GM19438 (cell line): Measurements from ENCODE around the gene OPRL1.

Experiments used
- ATAC-seq: cut with Tn5 transposase; IDR thresholded peaks from one replicate; pipeline ENCODE4 v1.9.1; 2021; ENCODE audit warnings: low read depth; ENCODE audit not compliant: unreplicated experiment

Gene OPRL1

DNA sequence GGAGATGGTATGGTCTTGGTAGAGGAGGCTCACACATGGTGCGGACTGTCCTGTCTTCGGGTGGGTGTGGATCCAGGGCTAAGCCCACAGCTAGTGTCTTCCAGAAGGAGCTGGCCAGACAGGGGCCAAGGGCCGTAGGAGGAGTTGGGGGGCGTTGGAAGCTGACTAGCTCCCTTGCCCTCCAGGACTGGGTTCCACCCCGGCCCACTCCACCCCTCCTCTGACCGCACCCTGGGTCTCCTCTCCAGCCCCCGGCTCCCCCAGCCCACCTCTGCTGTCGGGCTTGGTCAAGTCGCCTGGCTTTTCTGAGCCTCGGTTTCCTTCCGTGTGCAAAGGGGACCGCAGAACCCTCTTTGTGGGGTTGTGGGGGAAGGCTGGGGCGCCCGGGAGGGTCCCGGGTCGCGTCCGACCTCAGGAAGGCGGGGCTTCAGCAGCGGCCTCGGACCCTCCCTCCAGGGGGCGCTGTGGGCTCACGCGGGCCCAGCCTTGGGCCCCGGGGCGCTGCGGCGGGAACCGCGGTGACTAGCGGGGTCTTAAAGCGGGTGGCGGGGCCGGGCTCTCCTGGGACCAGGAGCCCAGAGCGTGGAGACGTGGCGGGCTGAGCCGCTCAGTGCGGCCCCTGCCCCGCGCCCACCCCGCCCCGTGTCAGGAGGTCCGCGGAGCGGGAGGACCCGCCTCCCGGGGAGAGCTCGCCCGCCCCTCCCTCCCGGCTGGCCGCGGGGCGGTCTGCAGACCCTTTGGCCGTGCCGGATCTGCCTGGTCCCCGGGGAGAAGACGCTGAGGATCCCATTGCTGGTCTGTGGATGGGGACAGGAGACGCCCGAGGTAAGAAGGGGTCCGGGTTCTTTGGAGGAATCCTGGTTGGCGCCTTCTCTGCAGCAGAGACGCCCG, 22.1 kb downstream of the OPRL1 start:
- no peak for ATAC-seq

DNA sequence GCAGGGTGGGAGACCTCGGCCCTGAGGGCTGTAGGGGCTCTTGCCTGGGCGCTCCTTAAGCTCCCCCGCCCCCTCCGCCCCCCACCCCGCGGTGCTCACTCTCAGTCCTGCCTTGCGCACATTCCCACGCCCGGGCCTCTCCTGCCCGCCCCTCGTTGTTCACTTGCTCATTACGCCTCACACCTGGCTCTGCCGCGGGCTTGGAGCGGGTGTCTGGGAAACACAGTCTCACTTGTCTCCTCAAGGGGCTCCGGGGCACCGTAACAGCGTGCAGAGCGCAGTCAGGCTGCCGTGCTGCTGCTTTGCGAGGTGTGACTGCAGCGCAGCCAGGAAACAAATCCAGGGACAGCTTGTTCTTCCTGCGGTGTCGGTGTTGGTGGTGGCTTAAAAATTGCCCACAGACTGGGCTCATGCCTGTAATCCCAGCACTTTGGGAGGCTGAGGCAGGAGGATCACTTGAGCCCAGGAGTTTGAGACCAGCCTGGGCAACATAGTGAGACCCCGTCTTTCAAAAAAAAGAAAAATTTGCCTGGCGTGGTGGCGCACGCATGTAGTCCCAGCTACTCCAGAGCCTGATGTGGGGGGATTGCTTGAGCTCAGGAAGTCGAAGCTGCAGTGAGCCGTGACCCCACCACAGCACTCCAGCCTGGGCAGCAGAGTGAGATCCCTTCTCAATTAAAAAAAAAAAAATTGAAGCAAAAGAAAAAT, 22.9 kb downstream of the OPRL1 start:
- ATAC-seq: no peak

DNA sequence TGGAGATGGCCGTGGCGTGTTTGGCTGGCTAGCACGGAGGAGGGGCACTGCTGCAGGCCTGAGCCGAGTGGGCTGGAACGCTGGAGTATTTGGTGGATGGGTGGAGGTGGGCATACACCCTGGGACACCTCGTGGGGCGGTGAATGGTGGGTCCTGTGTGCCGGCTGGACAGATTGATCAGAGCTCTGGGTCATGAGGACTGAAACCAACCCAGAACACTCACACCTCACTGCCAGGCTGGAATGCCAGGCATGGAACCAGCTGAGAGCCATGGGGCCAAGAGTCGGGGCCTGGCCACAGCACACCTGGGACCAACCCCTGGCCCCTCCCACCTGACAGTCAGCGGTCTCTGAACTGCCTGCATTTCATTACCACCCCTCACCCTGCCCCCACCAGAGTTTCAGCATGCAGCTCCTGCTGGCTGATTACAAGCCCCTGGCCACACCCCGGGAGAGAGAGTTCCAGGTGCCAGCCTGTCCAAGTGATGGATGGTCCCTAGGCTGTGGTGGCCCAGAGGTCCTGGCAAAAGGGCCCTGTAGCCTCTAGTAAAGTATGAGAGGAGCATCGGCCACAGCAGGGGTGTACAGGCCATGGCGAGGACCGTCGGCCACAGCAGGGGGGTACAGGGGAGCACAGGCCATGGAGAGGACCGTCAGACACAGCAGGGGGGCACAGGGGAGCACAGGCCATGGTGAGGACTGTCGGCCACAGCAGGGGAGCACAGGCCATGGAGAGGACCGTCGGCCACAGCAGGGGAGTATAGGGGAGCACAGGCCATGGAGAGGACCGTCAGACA, 24.2 kb downstream of the OPRL1 start:
- no peak for ATAC-seq

DNA sequence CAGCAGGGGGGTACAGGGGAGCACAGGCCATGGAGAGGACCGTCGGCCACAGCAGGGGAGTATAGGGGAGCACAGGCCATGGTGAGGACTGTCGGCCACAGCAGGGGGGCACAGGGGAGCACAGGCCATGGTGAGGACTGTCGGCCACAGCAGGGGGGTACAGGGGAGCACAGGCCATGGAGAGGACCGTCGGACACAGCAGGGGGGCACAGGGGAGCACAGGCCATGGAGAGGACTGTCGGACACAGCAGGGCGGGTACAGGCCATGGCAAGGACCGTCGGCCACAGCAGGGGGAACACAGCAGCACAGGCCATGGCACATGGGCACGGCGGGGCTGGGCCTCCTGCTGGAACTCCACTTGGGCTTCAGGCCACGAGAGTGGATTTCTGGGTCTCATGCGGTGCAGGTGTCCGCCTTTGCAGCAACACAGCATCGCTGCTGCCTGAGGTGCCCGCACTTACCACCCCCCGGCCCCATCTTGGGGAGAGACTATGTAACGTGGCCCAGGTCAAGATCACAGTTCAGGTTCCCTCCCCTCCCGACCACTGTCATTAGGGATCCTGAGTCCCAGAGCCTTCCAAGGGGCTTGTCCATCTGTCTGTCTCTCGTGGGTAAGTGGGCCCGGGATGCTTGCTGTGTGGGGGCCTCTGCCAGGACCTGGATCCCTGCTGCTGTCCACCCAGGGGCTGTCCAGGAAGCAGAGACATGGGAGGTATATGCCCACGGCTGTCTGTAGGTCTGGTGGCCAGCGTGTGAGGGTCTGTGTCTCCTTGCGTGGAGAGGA, 25.0 kb downstream of the OPRL1 start:
- ATAC-seq: no peak

DNA sequence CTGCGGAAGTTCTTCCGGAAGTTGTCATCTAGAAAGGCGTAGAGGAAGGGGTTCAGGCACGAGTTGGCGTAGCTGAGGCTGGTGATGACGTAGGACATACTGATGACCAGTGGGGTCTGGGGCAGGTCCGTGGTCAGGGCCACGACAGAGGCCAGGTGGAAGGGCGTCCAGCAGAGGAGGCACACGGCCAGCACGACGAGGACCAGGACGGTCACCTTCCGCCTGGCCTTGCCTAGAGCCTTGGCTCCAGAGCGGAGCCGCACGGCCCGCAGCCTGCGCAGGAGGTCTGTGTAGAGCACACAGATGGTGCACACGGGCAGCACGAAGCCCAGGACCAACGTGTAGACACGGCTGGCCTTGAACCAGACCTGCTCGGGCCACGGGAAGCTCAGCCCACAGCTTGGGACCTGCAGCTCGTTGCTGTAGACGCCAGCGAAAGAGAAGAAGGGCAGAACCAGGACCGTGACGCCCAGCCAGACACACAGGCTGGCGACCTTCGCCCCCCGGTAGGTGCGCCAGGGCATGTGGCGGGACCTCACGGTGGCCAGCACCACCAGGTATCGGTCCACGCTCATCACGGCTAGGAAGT, 26.1 kb downstream of the OPRL1 start:
- no peak for ATAC-seq

DNA sequence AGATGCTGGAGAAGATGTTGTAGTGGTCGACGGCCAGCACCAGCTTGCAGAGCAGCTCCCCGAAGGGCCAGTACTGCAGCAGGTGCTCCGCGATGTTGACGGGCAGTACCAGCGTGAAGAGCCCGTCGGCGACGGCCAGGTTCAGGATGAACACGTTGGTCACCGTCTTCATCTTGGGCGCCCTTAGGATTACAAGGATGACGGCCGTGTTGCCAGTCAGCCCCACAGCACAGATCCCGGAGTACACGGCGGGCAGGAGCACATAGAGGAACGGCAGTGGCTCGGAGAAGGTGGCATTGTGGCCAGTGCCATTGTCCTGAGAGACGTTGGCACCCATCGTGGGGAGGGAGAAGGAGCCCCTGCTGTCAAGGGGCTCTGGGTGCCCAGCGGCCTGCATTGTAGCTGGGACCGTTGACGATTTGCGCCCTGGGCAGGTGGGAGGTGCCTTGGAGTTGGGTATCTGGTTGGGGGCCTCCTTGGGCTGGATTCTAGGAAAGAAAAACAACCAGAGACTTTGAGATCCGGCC, 26.6 kb downstream of the OPRL1 start:
- ATAC-seq: no peak

DNA sequence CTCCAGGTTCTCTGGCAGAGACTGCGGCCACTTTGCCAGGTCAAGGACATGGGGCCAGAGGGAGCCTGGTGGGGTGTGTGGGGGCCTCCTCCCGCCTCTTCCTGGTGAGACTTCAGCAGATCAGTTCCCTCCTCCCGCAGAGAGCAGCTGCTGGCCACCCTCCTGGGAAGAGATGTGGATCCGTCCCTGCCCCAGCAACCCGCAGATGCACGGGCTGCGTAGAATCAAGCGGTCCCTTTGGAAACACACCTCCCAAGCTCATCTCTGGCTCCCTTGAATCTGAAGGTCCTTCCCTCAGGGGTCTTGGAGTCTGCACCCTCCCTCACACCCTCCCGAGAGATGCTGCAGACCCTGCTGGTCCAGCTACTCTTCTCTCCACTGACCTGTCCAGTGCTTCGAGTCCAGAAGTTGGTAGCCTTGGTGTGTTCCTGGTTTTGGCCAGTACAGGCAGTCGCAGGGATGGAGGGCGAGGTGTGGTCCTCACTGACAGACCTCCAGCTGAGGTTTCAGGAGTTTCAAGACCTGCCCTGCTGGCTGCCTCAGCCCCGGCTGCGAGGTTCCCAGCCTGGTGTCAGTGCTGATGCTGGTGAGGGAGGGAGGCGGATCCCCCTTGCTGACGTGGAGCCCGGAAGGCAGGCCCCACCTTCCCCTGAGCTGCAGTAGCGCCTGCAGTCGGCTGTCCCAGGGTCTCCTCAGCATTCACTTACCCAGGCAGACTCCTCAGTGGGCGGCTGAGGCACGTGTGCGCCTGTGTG, 27.3 kb downstream of the OPRL1 start, which contains the start of gene NPBWR2:
NPBWR2 (minus strand) TSS at position 585 of the 755 bp plus-strand sequence. CDS start 734 bp downstream, outside the sequence.
- no peak for ATAC-seq

DNA sequence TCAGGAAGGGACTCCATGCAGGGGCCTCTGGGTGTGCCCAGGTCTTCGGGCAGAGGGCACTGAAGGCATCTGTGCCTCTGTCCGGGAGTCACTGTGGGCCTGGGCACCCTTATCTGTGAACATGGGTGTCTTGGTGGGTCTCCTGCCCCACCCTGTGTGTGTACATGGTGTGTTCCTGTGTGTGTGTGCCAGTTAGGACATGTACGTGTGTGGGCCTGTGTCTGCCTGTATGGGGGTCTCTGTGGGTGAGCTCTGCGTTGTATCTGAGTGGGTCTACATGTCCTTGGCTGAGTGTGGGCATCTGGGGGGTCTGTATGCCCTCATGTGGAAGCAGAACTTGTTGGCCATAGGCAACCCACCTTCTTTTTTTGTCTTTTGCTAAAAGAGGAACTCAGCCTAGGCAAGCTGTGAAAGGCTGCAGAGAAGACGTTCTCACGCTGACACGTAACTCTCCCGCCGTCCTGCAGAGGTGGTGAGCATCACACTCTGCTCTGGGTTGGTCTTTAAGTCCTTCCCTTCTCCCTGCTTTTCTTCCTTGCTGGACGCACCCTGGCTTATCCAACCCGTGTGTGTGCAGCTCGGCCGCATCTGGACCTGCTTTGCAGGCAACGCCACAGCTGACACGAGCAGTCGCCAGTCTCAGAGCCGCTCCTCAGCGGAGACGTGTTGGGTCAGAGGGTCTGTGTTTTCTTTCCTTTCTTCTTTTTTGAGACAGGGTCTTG, 28.0 kb downstream of the OPRL1 start:
- no peak for ATAC-seq

DNA sequence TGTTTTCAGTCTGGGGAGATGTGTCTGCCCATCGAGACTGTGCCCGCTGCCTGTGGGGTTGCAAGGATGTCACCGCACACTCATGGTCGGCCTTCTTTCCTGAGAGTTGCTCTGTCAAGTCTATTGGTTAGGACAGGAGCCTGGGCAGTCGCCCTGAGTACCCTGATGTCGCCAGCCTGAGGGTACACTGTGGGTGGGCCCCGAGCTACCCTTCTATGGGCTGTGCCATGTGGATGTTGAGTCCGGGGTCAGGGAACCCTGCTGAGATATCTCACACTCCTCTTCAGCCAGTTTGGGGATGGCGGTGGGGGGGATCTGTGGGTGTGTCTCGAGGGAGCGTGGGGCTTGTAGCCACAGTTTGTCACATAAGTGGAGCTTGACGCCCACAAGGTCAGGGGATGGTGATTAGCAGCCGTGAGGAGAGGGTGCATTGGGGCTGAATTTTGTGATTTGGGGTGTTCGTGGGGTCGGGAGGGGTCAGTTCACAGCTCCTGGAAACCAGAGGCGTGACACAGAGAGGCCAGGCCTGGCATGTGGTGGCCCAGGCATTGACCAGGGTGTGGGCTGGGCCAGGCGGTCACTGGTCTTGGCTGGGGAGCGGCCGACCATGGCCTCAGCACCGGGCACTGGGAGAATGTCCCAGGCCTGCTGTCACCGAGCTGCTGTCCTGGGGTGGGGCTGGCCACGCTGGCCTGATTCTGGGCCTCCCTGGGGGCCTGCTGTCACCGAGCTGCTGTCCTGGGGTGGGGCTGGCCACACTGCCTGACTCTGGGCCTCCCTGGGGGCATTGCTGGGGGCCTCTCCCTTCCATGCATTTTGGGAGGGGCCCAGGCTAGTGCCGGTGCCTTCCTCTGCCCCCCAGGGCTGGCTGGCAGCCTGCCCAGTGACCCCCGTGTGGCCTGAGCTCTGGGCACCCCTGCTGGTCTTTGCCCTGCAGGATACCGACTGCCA, 29.1 kb downstream of the OPRL1 start:
- ATAC-seq: no peak

DNA sequence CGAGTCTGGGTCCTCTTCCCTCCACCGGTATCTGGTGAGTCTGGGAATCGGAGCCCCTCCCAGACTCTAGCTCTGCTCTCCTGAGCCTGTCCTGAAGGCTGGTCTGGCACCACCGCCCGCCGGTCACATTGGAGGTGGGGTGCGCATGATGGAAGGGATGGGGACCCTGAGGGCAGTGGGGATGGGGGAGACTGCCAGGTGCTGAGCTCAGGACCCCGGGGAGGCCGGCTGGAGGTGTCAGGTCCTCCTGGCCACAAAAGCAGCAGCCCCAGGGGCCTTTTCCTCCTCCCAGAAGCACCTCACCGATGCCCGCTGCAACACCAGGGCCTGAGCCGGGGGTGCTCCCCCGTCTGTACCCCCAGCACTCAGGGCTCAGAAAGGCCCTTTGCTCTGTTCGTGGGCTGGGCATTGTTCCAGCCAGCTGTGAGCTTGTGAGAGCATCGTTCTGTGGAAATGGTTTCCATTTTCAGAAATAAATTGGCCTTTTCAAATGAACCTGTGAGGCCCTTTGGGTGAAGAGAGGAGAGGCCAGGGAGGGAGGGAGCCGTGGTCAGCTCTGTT, 30.0 kb downstream of the OPRL1 start:
- no peak for ATAC-seq

DNA sequence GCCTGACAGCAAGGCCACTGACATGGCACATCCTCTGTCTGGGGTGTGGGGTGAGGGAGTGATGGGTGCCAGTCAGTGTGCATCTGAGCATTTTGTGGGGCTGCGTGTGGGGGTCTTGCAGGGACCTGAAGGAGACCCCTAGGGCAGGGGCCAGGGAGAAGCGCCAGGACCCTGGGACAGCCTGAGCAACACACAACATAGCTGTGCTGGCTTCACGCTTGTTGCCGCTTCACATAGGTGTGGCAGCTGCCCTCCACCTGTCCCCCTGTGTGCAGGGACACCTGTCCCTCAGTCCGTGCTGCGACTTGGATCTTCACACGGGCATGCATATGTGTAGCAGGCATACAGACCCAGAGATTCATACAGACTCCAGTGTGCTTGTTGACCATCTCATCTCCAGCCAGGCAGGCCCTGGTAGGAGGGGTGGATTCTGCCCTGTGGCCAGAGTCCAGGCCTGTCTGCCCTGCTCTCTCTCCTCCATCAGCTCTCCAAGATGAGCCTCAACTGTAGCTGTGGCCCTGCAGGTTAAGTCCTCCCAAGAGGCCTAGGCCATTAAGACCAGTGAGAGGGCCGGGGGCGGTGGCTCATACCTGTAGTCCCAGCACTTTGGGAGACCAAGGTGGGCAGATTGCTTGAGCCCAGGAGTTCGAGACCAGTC, 30.7 kb downstream of the OPRL1 start:
- ATAC-seq: no peak

DNA sequence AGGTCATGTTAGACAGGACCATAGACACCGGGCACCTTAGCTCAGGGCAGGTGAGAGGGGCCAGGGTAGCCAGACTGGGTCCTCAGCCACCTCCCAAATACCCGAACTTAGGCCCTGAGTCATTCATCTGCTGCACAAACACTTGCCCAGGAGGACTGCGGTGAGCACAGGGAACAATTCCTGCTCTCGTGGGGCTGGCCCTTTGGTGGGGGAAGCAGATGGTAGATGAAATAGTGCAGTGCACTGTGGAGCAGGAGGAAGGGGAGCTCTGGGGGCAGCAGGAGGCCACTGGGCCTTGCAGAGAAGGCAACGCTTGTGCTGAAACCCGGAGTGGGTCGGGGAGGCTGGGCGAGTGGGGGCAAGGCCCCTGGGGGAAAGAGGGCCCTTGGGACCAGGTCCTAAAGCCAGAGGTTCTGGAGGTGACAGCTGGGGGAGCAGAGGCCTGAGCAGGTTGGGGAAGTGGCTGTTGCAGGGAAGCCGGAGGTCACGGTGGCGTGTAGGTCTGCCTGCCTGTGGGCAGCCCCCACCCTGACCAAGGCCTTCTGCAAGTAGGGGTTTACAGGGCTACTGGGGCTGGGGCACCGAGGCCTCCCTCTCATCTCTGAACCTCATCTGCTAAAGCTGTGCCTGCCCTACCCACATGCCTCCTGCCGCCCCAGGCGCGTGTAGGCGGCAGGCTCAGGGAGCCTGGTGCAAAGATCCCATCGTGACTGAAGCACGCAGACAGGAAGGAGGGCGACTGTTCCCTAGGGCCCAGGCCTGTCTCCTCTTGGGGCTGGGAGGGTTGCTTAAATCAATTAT, 32.2 kb downstream of the OPRL1 start:
- no peak for ATAC-seq

DNA sequence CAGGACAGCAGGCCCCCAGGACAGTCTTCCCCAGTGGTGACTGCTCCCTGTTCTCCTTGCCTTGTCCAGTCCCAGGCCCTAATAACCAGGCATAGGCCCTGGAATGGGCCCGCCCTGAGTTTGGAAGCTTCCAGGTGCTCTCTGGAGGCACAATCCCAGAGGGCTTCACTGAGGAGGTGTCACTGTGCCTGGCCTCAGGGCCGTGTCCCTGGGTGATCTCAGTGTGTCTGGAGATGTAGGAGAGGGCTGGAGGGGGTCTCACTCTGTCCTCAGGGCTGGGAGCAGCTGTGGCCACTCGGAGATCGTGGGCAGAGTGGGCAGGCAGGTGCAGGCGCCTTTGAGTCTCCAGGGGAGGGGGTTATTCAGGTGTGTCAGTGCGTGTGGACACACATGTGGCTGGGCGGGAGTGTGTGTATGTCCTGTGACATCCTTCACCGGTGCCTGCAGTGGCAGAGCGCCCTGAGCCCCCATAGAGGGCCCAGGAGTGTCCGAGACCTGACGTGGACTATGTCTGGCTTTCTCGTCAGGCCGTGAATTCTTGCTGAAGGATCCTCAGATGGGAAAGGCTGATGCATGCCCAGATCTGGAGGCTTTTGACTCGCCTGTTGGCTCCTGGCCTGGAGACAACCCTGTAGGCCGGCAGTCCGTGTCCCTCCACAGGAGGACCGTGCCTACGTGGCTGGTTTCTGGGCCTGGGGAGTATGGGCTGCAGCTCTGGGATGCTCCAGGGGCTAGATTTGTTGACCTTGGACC, 33.0 kb downstream of the OPRL1 start:
- no peak for ATAC-seq

DNA sequence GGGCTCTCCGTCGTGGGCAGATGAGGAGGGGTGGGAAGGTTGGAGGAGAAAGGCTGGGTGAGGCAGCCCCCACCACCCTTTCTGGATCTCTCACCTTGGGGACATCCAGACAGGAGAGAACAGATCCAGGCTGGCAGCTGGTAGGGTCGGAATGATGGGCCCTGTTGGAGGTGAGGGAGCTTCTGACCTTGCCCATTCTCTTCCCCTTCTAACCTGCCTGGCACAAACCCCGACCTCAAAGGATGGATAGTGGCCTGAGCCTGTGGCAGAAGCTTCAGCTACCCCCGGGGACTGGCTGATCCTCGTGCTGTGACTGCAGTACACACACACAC, 33.5 kb downstream of the OPRL1 start:
- no peak for ATAC-seq

DNA sequence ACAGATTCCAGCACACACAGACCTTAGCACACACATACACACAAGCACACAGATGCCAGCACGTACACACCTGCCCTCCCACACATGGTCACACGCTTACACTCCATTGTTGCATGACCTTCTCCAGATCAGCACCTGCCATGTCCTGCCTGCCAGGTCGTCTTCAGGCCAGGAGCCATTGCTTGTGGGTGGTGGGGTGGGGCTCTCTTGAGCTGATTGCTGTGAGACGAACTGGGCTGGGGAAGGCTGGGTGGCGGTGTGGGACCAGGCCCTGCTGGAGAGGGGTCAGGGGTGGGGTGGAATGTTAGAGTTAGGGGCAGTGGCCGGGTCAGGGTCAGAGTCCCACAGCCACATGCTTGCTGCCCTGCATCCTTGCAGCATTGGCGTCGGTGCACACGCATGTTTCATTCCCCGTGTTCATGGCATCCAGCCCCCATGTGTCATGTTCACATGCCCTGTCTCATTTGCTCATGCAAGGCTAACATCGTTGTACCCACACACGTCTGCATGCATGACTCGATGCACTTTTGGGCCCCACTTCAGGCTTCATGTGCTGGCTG, 34.0 kb downstream of the OPRL1 start:
- no peak for ATAC-seq
